LoVo (cell line): ENCODE results near the gene TMSB10.
"Not testable (repeated sequence)": the region's sequence is repeated elsewhere in the genome, so short reads cannot be mapped to it uniquely, and the experiment has no call there.

Experiments used
- DNase-seq: peaks from one replicate; pipeline ENCODE4 v3.0.0-alpha.2; 2016; ENCODE audit warnings: low spot score

The TMSB10 gene

GRCh38 chr2:84940088-84940470 is 34.6 kb downstream of the TMSB10 start:
- DNase-seq = no peak

DNA sequence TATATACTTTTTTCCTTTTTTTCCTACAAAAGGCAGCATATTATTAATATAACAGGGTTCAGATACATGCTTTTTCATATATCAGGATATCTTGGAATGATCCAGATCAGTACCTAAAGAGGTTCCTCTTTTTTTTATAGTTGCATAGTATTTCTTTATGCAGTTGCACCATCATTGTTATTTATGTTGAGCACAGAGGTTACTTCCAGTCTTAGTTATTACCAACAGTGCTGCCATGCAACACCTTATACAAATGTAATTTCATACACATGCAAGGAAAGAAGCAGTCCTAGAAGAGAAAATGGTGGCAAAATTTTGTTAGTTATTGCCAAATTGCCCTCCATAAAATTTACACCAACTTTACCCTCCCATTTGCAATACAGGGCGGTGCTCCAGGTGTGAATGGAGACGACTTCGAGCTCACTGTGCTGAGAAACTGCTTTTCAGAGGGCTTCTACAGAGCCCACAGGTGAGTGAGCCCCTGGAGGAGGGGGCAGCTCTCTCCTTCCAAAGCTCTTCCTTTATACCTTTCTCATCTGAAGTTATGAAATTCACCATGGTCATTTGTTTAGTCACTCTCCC is 35.5 kb downstream of the TMSB10 start:
- no peak for DNase-seq

DNA sequence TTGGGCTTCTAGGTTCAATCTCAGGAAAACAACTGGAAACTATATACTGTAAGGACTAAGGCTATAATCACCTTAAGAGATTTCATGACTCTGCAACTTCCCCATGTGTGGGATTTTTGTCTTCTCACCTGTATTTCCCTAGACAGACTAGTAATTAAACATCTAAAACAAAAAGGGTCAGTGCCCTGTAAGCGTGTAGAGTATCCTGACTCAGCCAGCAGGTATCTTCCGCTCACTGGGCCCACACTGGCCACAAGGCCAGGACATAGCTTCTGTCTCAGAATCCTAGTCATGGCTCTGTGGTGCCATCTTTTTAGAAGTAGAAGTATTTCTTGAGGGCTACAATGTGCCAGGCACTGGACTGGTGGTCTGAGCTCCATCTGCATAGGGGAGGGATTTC is 36.7 kb downstream of the TMSB10 start:
- DNase-seq = no peak

DNA sequence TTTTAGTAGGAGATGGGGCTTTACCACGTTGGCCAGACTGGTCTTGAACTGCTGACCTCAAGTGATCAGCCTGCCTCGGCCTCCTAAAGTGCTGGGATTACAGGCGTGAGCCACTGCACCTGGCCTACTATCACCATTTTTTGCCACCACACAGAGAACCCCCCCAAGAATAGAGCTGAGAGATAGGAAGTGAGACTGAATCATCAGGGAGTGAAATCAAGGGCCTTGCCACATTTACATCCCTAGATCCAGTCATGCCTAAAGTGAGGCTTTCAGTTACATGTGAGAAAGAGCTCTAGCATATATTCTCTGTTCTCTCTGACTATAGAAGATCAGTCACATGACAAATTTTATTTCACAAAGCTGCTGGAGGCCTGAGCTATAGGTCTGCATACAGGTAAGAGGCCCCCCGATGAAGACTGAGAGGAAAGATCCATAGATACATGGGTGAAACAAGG is 37.5 kb downstream of the TMSB10 start:
- DNase-seq = no peak

- no peak for DNase-seq
These were observed 38.9 kb downstream of the TMSB10 start for GRCh38 chr2:84944295-84944909.

- not testable (repeated sequence) for DNase-seq
These were observed 40.4 kb downstream of the TMSB10 start for GRCh38 chr2:84945838-84946203.

DNA sequence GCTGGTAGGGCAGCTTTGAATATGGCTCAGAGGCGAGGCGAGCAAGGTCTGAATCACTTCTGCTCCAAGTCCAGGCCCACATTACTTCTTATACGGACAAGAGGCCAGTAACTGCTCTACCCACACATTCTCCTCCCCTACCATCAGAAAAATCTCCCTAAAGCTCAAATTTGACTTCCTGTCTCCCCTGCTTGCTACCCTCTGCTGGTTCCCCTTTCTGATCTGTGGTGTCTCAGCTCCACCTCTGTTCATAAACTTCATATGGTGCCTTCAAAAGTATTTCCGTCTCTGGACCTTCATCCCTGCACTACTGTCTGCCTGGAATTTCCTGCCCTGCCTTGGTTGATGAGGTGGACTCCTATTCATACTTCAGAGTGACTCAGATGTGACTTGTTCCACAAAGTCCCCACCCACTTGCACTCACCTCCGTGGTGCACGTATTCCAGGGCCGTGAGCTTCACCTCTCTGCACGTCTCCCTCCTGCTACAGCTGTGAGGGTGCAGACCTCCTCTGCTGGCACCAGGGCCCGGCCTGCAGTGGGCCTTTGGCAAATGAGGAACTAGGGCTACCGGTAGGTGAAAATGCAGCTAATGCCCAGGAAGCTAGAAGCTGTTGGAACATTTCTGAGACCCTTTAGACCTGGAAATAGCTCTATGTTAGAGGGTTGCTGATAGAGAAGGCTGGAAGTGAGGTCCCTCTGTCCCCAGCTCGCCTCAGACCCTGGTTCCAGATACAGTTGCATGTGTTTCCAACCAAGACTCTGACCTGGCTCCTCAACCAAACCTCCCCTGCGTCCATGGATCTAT is 41.0 kb downstream of the TMSB10 start:
- peak; percentile 96 for DNase-seq

DNA sequence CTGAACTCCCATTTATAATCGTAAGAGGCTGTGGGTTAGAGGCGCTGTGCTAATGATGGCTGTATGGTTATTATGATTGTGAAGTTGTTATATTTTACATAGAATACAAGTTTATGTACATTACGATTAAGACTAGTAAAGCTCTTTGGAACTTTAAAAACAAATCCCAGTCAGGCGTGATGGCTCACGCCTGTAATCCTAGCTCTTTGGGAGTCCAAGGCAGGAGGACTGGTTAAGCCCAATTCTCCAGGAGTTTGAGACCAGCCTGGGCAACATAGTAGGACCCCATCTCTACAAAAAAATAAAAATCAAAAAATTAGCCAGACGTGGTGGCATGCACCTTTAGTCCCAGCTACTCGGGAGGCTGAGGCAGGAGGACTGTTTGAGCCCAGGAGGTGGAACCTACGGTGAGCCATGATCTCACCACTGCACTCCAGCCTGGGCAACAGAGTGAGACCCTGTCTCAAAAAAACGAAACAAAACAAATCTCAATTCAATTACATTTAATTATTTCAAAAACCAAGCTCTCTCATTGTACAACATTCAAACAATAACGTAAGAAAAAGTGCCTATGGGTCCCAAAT is 41.6 kb downstream of the TMSB10 start:
- no peak for DNase-seq

- DNase-seq = no peak
These were observed 48.1 kb downstream of the TMSB10 start for GRCh38 chr2:84953535-84953934.

DNA sequence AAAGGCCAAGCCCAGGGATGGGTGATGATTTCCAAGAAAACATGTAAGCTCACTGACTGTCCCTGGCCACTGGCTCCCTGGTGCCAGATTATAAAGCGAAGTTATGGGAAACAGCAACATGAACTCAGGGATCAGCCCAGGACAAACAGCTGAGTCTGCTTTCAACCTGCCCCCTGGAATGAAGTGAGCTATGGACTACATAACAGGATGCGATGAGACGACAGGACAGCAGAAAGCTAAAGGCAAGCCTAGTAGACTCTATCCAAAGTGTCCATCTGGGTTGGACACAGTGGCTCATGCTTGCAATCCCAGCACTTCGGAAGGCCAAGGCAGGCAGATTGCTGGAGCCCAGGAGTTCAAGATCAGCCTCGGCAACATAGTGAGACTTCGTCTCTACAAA is 48.9 kb downstream of the TMSB10 start:
- DNase-seq = no peak
